Naive thymus-derived CD4-positive, alpha-beta T cell (primary cell): Measurements from ENCODE around the gene TTC7B. TPM values are rescaled to one million over a fixed set of nuclear protein-coding genes. Genes with fewer than 3 reads are reported as not detected.

Experiments used
- ATAC-seq: fragments of 150-1000 bp; cut with Tn5 transposase; 2 replicates; pipeline ENCODE4 v1.10.0; 2021; ENCODE audit warnings: mild to moderate bottlenecking, moderate library complexity
- CTCF ChIA-PET: fragments of 350-600 bp; sonication (Branson Sonifier 250); formaldehyde crosslinking; loops from one replicate; lab custom pipeline; 2021; ENCODE audit warnings: antibody characterized with exemption; lab: Charles Lee
- POLR2A ChIA-PET: fragments of 350-600 bp; sonication (Branson Sonifier 250); formaldehyde crosslinking; loops from one replicate; lab custom pipeline; 2021; ENCODE audit warnings: antibody characterized with exemption, inconsistent platforms; lab: Charles Lee
- DNase-seq, 9 donors: peaks; one replicate each; pipeline versions ENCODE4 v3.0.0 to v3.0.0-alpha.2; 2020 to 2022; ENCODE audit warnings: mixed read lengths in 1 of 9
- H3K27ac ChIP-seq: one replicate; pipeline ENCODE4 v1.7.0; 2013; ENCODE audit warnings: mild to moderate bottlenecking, low read depth, low read length, moderate library complexity
- H3K27me3 ChIP-seq, 2 donors: one replicate each; pipeline ENCODE4 v1.7.0; 2013; ENCODE audit warnings: low read length in 2 of 2, mild to moderate bottlenecking in 2 of 2, moderate library complexity in 2 of 2; ENCODE audit not compliant: control insufficient read depth in 2 of 2, insufficient read depth in 2 of 2
- H3K36me3 ChIP-seq, 3 experiments: 1 replicate in 2 of 3; 2 replicates in 1 of 3; pipeline ENCODE4 v1.7.0; 2013; ENCODE audit warnings: low read length in 3 of 3, mild to moderate bottlenecking in 3 of 3, moderate library complexity in 1 of 3; ENCODE audit not compliant: insufficient read depth in 3 of 3, control insufficient read depth in 2 of 3
- H3K4me1 ChIP-seq, 2 donors: one replicate each; pipeline ENCODE4 v1.7.0; 2013; ENCODE audit warnings: low read length in 2 of 2, mild to moderate bottlenecking in 2 of 2, moderate library complexity in 1 of 2; ENCODE audit not compliant: control insufficient read depth in 2 of 2, insufficient read depth in 2 of 2
- H3K4me3 ChIP-seq: 2 replicates; pipeline ENCODE4 v1.7.0; 2013; ENCODE audit warnings: mild to moderate bottlenecking, low read length
- H3K9me3 ChIP-seq, 3 experiments: 1 replicate in 2 of 3; 2 replicates in 1 of 3; pipeline ENCODE4 v1.7.0; 2013; ENCODE audit warnings: low read length in 3 of 3; ENCODE audit not compliant: control insufficient read depth in 2 of 3
- H3K27ac Mint-ChIP-seq, 9 donors: one replicate each; pipeline ENCODE4 v1.8.0; 2020 to 2022; ENCODE audit warnings: mixed read lengths in 9 of 9, mild to moderate bottlenecking in 8 of 9, moderate library complexity in 5 of 9, inconsistent platforms in 2 of 9
- H3K27me3 Mint-ChIP-seq, 5 donors: one replicate each; pipeline ENCODE4 v1.8.0; 2021 to 2022; ENCODE audit warnings: mixed read lengths in 5 of 5, mild to moderate bottlenecking in 1 of 5
- H3K36me3 Mint-ChIP-seq, 5 donors: one replicate each; pipeline ENCODE4 v1.8.0; 2020 to 2022; ENCODE audit warnings: mixed read lengths in 5 of 5, mild to moderate bottlenecking in 3 of 5, inconsistent platforms in 1 of 5
- H3K4me1 Mint-ChIP-seq, 7 donors: one replicate each; pipeline ENCODE4 v1.8.0; 2020 to 2022; ENCODE audit warnings: mixed read lengths in 7 of 7, mild to moderate bottlenecking in 3 of 7, inconsistent platforms in 1 of 7
- H3K4me3 Mint-ChIP-seq, 10 donors: one replicate each; pipeline ENCODE4 v1.8.0; 2020 to 2022; ENCODE audit warnings: mild to moderate bottlenecking in 10 of 10, mixed read lengths in 10 of 10, moderate library complexity in 6 of 10, inconsistent platforms in 2 of 10
- H3K9me3 Mint-ChIP-seq, 11 donors: one replicate each; pipeline ENCODE4 v1.8.0; 2020 to 2022; ENCODE audit warnings: mixed read lengths in 11 of 11, mild to moderate bottlenecking in 4 of 11, inconsistent platforms in 1 of 11, moderate library complexity in 1 of 11
- intact Hi-C, 2 donors: fragments of 100-400 bp; cut with micrococcal nuclease; formaldehyde crosslinking; loops; one replicate each; pipeline ENCODE4 v1.15.1; 2023
- polyA plus RNA-seq, 2 donors: library from polyadenylated mRNA; unstranded; fragments of 300-500 nt; fragmentation: Illumina TruSeq; gene quantifications; one replicate each; pipeline ENCODE4 v1.2.3, GENCODE V29; 2021
- total RNA-seq, 6 experiments: library from RNA in 5 of 6; stranded (reverse) in 5 of 6; gene quantifications; 1 replicate in 5 of 6; 2 replicates in 1 of 6; pipeline ENCODE4 v1.2.3 and lab custom pipeline; 2021 to 2026

Gene TTC7B
- total and polyA plus RNA-seq, 7 experiments from 2014 or later, result 0.08 to 9.5 (median 3.4) TPM; not detected in 2

- no peaks in the 10 kb centered on the region for H3K36me3 ChIP-seq
- ATAC-seq, result peak; percentile 44
- no peaks in the 10 kb centered on the region for H3K27me3 ChIP-seq
- Mint-ChIP-seq H3K9me3 (no peaks in the 10 kb centered on the region), H3K36me3 (peaks cover 0 to 5% (median 0%) of the 10 kb centered on the region in 5 donors), H3K27me3 (no peaks in the 10 kb centered on the region), H3K4me3 (peak overlapping the region; percentile 30 to 75 (median 62)), H3K4me1 (peaks cover 17 to 37% (median 30%) of the 10 kb centered on the region in 7 donors), H3K27ac (peak overlapping the region; percentile 56 to 90 (median 79))
- POLR2A ChIA-PET, result no interaction called here
- CTCF ChIA-PET, result no interaction called here
- H3K4me3 ChIP-seq, result no peak overlapping the region
- no peak overlapping the region for H3K27ac ChIP-seq
- DNase-seq, result peak in 5 of 9 donors; percentile 15 to 33 (median 23)
- no peaks in the 10 kb centered on the region for H3K9me3 ChIP-seq
- H3K4me1 ChIP-seq, result peaks cover 0 to 23% of the 10 kb centered on the region in 2 donors
- intact Hi-C loops, result loop anchor here in 1 of 2 donors (1.0 kb wide), 2 partner anchors 20 to 278 kb away; no protein-coding TSS in a partner anchor
Observed at GRCh38 chr14:90677484-90678050, 138.7 kb downstream of the TTC7B start.

GRCh38 chr14:90676912-90677311, 139.3 kb downstream of the TTC7B start:
- Histone ChIP-seq H3K27ac (no peak overlapping the region), H3K4me3 (no peak overlapping the region), H3K27me3 (no peaks in the 10 kb centered on the region), H3K4me1 (peaks cover 0 to 23% of the 10 kb centered on the region in 2 donors), H3K36me3 (no peaks in the 10 kb centered on the region), H3K9me3 (no peaks in the 10 kb centered on the region)
- Mint-ChIP-seq H3K4me1 (peaks cover 17 to 37% (median 30%) of the 10 kb centered on the region in 7 donors), H3K27me3 (no peaks in the 10 kb centered on the region), H3K27ac (peak overlapping the region in 6 of 9 donors; percentile 27 to 90 (median 66)), H3K9me3 (no peaks in the 10 kb centered on the region), H3K4me3 (peak overlapping the region in 4 of 10 donors; percentile 14 to 73 (median 58)), H3K36me3 (peaks cover 0 to 5% (median 0%) of the 10 kb centered on the region in 5 donors)
- no peak for ATAC-seq
- ChIA-PET POLR2A (no interaction called here), CTCF (no interaction called here)
- DNase-seq, result no peak
- intact Hi-C loops, result loop anchor here in 1 of 2 donors (1.0 kb wide), 2 partner anchors 20 to 278 kb away; no protein-coding TSS in a partner anchor

- intact Hi-C loops, result no loop called here
- H3K27me3 Mint-ChIP-seq, result no peaks in the 10 kb centered on the region
- ChIA-PET POLR2A (no interaction called here), CTCF (no interaction called here)
- no peaks in the 10 kb centered on the region for H3K36me3 ChIP-seq
- H3K36me3 Mint-ChIP-seq, result peaks cover 0 to 5% (median 0%) of the 10 kb centered on the region in 5 donors
- H3K27me3 ChIP-seq, result no peaks in the 10 kb centered on the region
- no peaks in the 10 kb centered on the region for H3K9me3 ChIP-seq
- H3K27ac ChIP-seq, result no peak overlapping the region
- no peak overlapping the region for H3K4me3 Mint-ChIP-seq
- H3K9me3 Mint-ChIP-seq, result no peaks in the 10 kb centered on the region
- H3K27ac Mint-ChIP-seq, result peak overlapping the region in 2 of 9 donors; percentile 89 to 90
- ATAC-seq (no peak), DNase-seq (no peak)
- H3K4me1 ChIP-seq, result peaks cover 0 to 23% of the 10 kb centered on the region in 2 donors
- H3K4me1 Mint-ChIP-seq, result peaks cover 22 to 42% (median 33%) of the 10 kb centered on the region in 7 donors
- H3K4me3 ChIP-seq, result no peak overlapping the region
Observed at GRCh38 chr14:90676356-90676755, 139.9 kb downstream of the TTC7B start.

GRCh38 chr14:90675399-90675798, 140.8 kb downstream of the TTC7B start:
- no peak overlapping the region for H3K4me3 Mint-ChIP-seq
- Histone ChIP-seq H3K4me1 (peaks cover 0 to 23% of the 10 kb centered on the region in 2 donors), H3K36me3 (no peaks in the 10 kb centered on the region), H3K27ac (no peak overlapping the region), H3K4me3 (no peak overlapping the region), H3K9me3 (no peaks in the 10 kb centered on the region), H3K27me3 (no peaks in the 10 kb centered on the region)
- H3K27ac Mint-ChIP-seq, result peak overlapping the region in 1 of 9 donors; percentile 89
- intact Hi-C loops, result no loop called here
- no peak for ATAC-seq
- H3K27me3 Mint-ChIP-seq, result no peaks in the 10 kb centered on the region
- peaks cover 0 to 5% (median 0%) of the 10 kb centered on the region in 5 donors for H3K36me3 Mint-ChIP-seq
- DNase-seq, result no peak
- no peaks in the 10 kb centered on the region for H3K9me3 Mint-ChIP-seq
- H3K4me1 Mint-ChIP-seq, result peaks cover 23 to 47% (median 36%) of the 10 kb centered on the region in 7 donors
- ChIA-PET POLR2A (no interaction called here), CTCF (no interaction called here)

- Mint-ChIP-seq H3K36me3 (peaks cover 0 to 7% (median 3%) of the 10 kb centered on the region in 5 donors), H3K4me1 (peaks cover 23 to 47% (median 36%) of the 10 kb centered on the region in 7 donors), H3K27ac (peak overlapping the region in 1 of 9 donors; percentile 89), H3K9me3 (peaks cover 0 to 5% (median 2%) of the 10 kb centered on the region in 11 donors), H3K4me3 (no peak overlapping the region), H3K27me3 (no peaks in the 10 kb centered on the region)
- DNase-seq (no peak), ATAC-seq (no peak)
- H3K4me3 ChIP-seq, result no peak overlapping the region
- ChIA-PET POLR2A (no interaction called here), CTCF (no interaction called here)
- intact Hi-C loops, result no loop called here
- no peaks in the 10 kb centered on the region for H3K9me3 ChIP-seq
- H3K4me1 ChIP-seq, result peaks cover 0 to 23% of the 10 kb centered on the region in 2 donors
- no peaks in the 10 kb centered on the region for H3K36me3 ChIP-seq
- no peak overlapping the region for H3K27ac ChIP-seq
- H3K27me3 ChIP-seq, result no peaks in the 10 kb centered on the region
Observed at GRCh38 chr14:90674716-90675115, 141.5 kb downstream of the TTC7B start.

- H3K9me3 ChIP-seq, result peaks cover 0 to 3% (median 0%) of the 10 kb centered on the region in 3 experiments
- intact Hi-C loops, result no loop called here
- CTCF ChIA-PET, result no interaction called here
- no peak overlapping the region for H3K4me3 Mint-ChIP-seq
- H3K27ac ChIP-seq, result no peak overlapping the region
- H3K4me1 ChIP-seq, result peaks cover 0 to 23% of the 10 kb centered on the region in 2 donors
- H3K4me3 ChIP-seq, result no peak overlapping the region
- peaks cover 21 to 44% (median 33%) of the 10 kb centered on the region in 7 donors for H3K4me1 Mint-ChIP-seq
- DNase-seq (no peak), ATAC-seq (no peak)
- peaks cover 0 to 9% (median 4%) of the 10 kb centered on the region in 11 donors for H3K9me3 Mint-ChIP-seq
- no peaks in the 10 kb centered on the region for H3K36me3 ChIP-seq
- POLR2A ChIA-PET, result no interaction called here
- H3K27me3 ChIP-seq, result no peaks in the 10 kb centered on the region
- H3K27me3 Mint-ChIP-seq, result no peaks in the 10 kb centered on the region
- H3K27ac Mint-ChIP-seq, result peak overlapping the region in 1 of 9 donors; percentile 89
- peaks cover 0 to 7% (median 4%) of the 10 kb centered on the region in 5 donors for H3K36me3 Mint-ChIP-seq
Observed at GRCh38 chr14:90674043-90674670, 142.1 kb downstream of the TTC7B start.
